HEK293 (cell line): ENCODE data around the gene SMIM41.

Source experiments
- CTCF ChIA-PET: fragments of 350-600 bp; formaldehyde crosslinking; extraction: SDS; loops from one replicate; lab custom pipeline; 2021; ENCODE audit warnings: antibody characterized with exemption; lab: Yijun Ruan, JAX
- POLR2A ChIA-PET: fragments of 300-600 bp; formaldehyde crosslinking; extraction: SDS; loops from one replicate; lab custom pipeline; 2020; ENCODE audit warnings: antibody characterized with exemption, inconsistent platforms; lab: Yijun Ruan, JAX
- H3K27ac ChIP-seq: fragments of 200-500 bp; sonication (Bioruptor generic); 2 replicates; pipeline ENCODE4 v1.5.1; 2014; ENCODE audit warnings: low read depth, low read length, control low read depth, inconsistent platforms; ENCODE audit errors: extremely low read depth
- H3K36me3 ChIP-seq, 2 experiments: fragments of 200-500 bp in 1 of 2; sonication (Bioruptor generic) in 1 of 2; 1 replicate in 1 of 2; 2 replicates in 1 of 2; pipeline ENCODE4 v1.5.1; 2014 to 2017; ENCODE audit warnings: inconsistent platforms in 2 of 2, low read length in 2 of 2; ENCODE audit not compliant: control insufficient read depth in 2 of 2, insufficient read depth in 1 of 2
- H3K4me1 ChIP-seq: fragments of 200-500 bp; sonication (Bioruptor generic); 2 replicates; pipeline ENCODE4 v1.5.1; 2014; ENCODE audit warnings: mild to moderate bottlenecking, low read length, inconsistent platforms; ENCODE audit not compliant: control insufficient read depth, insufficient read depth
- H3K4me3 ChIP-seq: 2 replicates; pipeline ENCODE4 v1.5.1; 2011; ENCODE audit warnings: low read depth, mild to moderate bottlenecking, control low read depth, low read length, moderate library complexity
- H3K9me3 ChIP-seq: fragments of 200-500 bp; sonication (Bioruptor generic); 2 replicates; pipeline ENCODE4 v1.5.1; 2014; ENCODE audit warnings: low read depth, low read length, inconsistent platforms; ENCODE audit not compliant: control insufficient read depth, insufficient read depth
- MYNN ChIP-seq: fragments of 450-650 bp; formaldehyde crosslinking; IDR thresholded peaks from 2 replicates; pipeline ENCODE4 v1.5.1; 2016; ENCODE audit warnings: missing biosample characterization, missing genetic modification characterization, borderline replicate concordance
- PRDM10 ChIP-seq: fragments of 450-650 bp; formaldehyde crosslinking; IDR thresholded peaks from 2 replicates; pipeline ENCODE4 v1.5.1; 2016; ENCODE audit warnings: missing biosample characterization, missing genetic modification characterization
- PRDM6 ChIP-seq: fragments of 450-650 bp; formaldehyde crosslinking; IDR thresholded peaks from 2 replicates; pipeline ENCODE4 v1.5.1; 2017; ENCODE audit warnings: missing biosample characterization, missing genetic modification characterization
- REPIN1 ChIP-seq: fragments of 450-650 bp; formaldehyde crosslinking; IDR thresholded peaks from 2 replicates; pipeline ENCODE4 v1.5.1; 2017; ENCODE audit warnings: missing biosample characterization, missing genetic modification characterization, low read depth
- SALL2 ChIP-seq: fragments of 450-650 bp; formaldehyde crosslinking; IDR thresholded peaks from 2 replicates; pipeline ENCODE4 v1.5.0; 2017; ENCODE audit warnings: missing biosample characterization, mild to moderate bottlenecking, missing genetic modification characterization, borderline replicate concordance
- ZBTB17 ChIP-seq: fragments of 450-650 bp; formaldehyde crosslinking; IDR thresholded peaks from 2 replicates; pipeline ENCODE4 v1.5.1; 2016; ENCODE audit warnings: missing biosample characterization, missing genetic modification characterization
- ZBTB20 ChIP-seq: fragments of 450-650 bp; formaldehyde crosslinking; IDR thresholded peaks from 2 replicates; pipeline ENCODE4 v1.5.1; 2016; ENCODE audit warnings: missing biosample characterization, missing genetic modification characterization
- ZNF157 ChIP-seq: fragments of 450-650 bp; formaldehyde crosslinking; IDR thresholded peaks from 2 replicates; pipeline ENCODE4 v1.5.1; 2016; ENCODE audit warnings: missing biosample characterization, missing genetic modification characterization
- ZNF221 ChIP-seq: fragments of 450-650 bp; formaldehyde crosslinking; IDR thresholded peaks from 2 replicates; pipeline ENCODE4 v1.5.1; 2017; ENCODE audit warnings: missing biosample characterization, missing genetic modification characterization, borderline replicate concordance
- ZNF280D ChIP-seq: fragments of 450-650 bp; formaldehyde crosslinking; IDR thresholded peaks from 2 replicates; pipeline ENCODE4 v1.5.1; 2016; ENCODE audit warnings: missing biosample characterization, missing genetic modification characterization
- ZNF354C ChIP-seq: fragments of 450-650 bp; formaldehyde crosslinking; IDR thresholded peaks from 2 replicates; pipeline ENCODE4 v1.5.1; 2016; ENCODE audit warnings: missing biosample characterization, missing genetic modification characterization, low read depth, borderline replicate concordance
- ZNF366 ChIP-seq: fragments of 450-650 bp; formaldehyde crosslinking; conservative IDR thresholded peaks from 2 replicates; pipeline ENCODE4 v1.5.1; 2016; ENCODE audit warnings: missing biosample characterization, missing genetic modification characterization
- ZNF561 ChIP-seq: fragments of 450-650 bp; IDR thresholded peaks from 2 replicates; pipeline ENCODE4 v1.5.1; 2018; ENCODE audit warnings: missing biosample characterization, missing genetic modification characterization, borderline replicate concordance
- ZNF585B ChIP-seq: fragments of 450-650 bp; formaldehyde crosslinking; IDR thresholded peaks from 2 replicates; pipeline ENCODE4 v1.5.1; 2016; ENCODE audit warnings: missing biosample characterization, missing genetic modification characterization
- ZNF777 ChIP-seq: fragments of 450-650 bp; formaldehyde crosslinking; IDR thresholded peaks from 2 replicates; pipeline ENCODE4 v1.5.1; 2017; ENCODE audit warnings: missing biosample characterization, missing genetic modification characterization, borderline replicate concordance
- ZNF837 ChIP-seq: fragments of 450-650 bp; formaldehyde crosslinking; IDR thresholded peaks from 2 replicates; pipeline ENCODE4 v1.5.1; 2016; ENCODE audit warnings: missing biosample characterization, missing genetic modification characterization
- TF ChIP-seq, protein P1 (sequence below): fragments of 450-650 bp; formaldehyde crosslinking; IDR thresholded peaks from 2 replicates; pipeline ENCODE4 v1.5.1; 2016; ENCODE audit warnings: missing biosample characterization, missing genetic modification characterization
- TF ChIP-seq, protein P2 (sequence below): fragments of 450-650 bp; formaldehyde crosslinking; IDR thresholded peaks from 2 replicates; pipeline ENCODE4 v1.5.1; 2016; ENCODE audit warnings: missing biosample characterization, missing genetic modification characterization, low read depth
- TF ChIP-seq, protein P3 (sequence below): fragments of 450-650 bp; formaldehyde crosslinking; IDR thresholded peaks from 2 replicates; pipeline ENCODE4 v1.5.1; 2016; ENCODE audit warnings: missing biosample characterization, missing genetic modification characterization

The SMIM41 gene

DNA sequence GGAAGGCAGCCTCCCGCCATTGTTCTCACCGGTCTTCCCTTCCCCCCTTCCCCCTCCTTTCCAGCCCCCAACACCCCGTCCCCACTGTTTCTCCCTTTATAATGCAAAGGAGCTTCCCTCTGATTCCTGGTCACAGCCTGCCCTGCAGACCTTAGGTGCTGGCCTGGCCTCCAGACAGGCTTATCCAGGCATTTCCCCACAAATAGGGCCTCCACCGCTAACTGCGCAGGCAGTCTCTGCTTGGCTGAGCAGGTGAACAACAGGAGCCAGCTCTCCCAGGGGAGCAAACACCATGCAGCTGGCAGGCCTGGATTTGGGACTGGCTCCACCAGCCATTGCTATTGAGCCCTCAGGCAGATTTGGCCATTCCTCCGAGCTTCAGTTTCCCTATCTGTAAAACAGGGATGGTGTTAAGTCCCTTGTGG is 46.0 kb downstream of the SMIM41 start:
- ChIA-PET POLR2A (no interaction called here), CTCF (interaction anchor here (0.6 to 5.8 kb wide), 10 partner anchors 9 to 1419 kb away, joined by 3 to 91 read pairs (median 4); no protein-coding TSS in a partner anchor)
- H3K36me3 ChIP-seq = no peaks in the 10 kb centered on the region
- no peak overlapping the region for H3K4me3 ChIP-seq
- peaks cover 6% of the 10 kb centered on the region; the same call in 1 of the 2 replicates for H3K4me1 ChIP-seq
- TF ChIP-seq ZNF585B (tag by site-specific recombination) (no peak), ZBTB20 (no peak), ZNF777 (tag by site-specific recombination) (no peak), REPIN1 (no peak), ZNF561 (no peak), PRDM10 (tag by site-specific recombination) (no peak), SALL2 (tag by site-specific recombination) (no peak), ZNF366 (tag by site-specific recombination) (no peak), ZNF354C (tag by site-specific recombination) (no peak), PRDM6 (tag by site-specific recombination) (no peak), ZNF837 (tag by site-specific recombination) (no peak), ZNF221 (no peak), ZBTB17 (tag by site-specific recombination) (no peak), ZNF157 (tag by site-specific recombination) (no peak), MYNN (no peak), ZNF280D (no peak)
- TF ChIP-seq, protein P1, sequence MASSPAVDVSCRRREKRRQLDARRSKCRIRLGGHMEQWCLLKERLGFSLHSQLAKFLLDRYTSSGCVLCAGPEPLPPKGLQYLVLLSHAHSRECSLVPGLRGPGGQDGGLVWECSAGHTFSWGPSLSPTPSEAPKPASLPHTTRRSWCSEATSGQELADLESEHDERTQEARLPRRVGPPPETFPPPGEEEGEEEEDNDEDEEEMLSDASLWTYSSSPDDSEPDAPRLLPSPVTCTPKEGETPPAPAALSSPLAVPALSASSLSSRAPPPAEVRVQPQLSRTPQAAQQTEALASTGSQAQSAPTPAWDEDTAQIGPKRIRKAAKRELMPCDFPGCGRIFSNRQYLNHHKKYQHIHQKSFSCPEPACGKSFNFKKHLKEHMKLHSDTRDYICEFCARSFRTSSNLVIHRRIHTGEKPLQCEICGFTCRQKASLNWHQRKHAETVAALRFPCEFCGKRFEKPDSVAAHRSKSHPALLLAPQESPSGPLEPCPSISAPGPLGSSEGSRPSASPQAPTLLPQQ = no peak
- TF ChIP-seq, protein P2, sequence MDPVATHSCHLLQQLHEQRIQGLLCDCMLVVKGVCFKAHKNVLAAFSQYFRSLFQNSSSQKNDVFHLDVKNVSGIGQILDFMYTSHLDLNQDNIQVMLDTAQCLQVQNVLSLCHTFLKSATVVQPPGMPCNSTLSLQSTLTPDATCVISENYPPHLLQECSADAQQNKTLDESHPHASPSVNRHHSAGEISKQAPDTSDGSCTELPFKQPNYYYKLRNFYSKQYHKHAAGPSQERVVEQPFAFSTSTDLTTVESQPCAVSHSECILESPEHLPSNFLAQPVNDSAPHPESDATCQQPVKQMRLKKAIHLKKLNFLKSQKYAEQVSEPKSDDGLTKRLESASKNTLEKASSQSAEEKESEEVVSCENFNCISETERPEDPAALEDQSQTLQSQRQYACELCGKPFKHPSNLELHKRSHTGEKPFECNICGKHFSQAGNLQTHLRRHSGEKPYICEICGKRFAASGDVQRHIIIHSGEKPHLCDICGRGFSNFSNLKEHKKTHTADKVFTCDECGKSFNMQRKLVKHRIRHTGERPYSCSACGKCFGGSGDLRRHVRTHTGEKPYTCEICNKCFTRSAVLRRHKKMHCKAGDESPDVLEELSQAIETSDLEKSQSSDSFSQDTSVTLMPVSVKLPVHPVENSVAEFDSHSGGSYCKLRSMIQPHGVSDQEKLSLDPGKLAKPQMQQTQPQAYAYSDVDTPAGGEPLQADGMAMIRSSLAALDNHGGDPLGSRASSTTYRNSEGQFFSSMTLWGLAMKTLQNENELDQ (tag by site-specific recombination) = no peak
- TF ChIP-seq, protein P3, sequence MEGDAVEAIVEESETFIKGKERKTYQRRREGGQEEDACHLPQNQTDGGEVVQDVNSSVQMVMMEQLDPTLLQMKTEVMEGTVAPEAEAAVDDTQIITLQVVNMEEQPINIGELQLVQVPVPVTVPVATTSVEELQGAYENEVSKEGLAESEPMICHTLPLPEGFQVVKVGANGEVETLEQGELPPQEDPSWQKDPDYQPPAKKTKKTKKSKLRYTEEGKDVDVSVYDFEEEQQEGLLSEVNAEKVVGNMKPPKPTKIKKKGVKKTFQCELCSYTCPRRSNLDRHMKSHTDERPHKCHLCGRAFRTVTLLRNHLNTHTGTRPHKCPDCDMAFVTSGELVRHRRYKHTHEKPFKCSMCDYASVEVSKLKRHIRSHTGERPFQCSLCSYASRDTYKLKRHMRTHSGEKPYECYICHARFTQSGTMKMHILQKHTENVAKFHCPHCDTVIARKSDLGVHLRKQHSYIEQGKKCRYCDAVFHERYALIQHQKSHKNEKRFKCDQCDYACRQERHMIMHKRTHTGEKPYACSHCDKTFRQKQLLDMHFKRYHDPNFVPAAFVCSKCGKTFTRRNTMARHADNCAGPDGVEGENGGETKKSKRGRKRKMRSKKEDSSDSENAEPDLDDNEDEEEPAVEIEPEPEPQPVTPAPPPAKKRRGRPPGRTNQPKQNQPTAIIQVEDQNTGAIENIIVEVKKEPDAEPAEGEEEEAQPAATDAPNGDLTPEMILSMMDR = no peak
- H3K27ac ChIP-seq = no peak overlapping the region
- no peaks in the 10 kb centered on the region for H3K9me3 ChIP-seq
